ENCODE results near the gene UBE2G1.

UBE2G1 gene

DNA sequence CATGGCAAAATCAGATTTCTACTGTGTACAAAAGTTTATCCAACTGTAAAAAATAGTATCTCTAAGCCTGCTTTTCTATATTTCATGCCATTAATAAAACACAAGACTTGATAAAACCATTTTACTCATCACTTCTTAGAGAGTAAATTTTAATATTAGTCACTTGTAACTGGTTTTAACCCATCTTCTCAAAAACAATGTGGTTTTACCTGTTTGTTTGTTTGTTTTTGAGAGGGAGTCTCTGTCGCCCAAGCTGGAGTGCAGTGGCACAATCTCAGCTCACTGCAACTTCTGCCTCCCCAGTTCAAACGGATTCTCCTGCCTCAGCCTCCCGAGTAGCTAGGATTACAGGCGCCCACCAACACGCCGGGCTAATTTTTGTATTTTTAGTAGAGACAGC, 32.1 kb downstream of the UBE2G1 start:
- no peak for DNase-seq (ENCODE audit: low spot score)

DNA sequence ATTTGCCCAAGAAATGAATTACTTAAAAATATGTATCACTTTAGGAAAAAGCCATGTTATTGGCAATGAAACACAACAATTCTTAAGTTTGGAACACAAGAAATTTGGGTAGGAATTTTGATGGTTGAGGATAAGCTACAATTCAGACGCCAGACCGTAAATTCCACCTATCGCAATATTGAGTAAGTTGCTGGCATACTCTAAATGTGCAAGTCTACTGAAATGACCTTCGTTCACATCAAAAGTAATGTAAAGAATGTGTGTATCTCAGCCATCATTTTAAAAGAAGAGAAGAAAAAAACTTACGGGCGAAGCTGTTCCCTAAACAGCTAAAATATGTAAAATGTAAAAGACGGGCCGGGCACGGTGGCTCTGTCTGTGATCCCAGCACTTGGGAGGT, 33.4 kb downstream of the UBE2G1 start:
- DNase-seq (ENCODE audit: low spot score), result no peak

DNA sequence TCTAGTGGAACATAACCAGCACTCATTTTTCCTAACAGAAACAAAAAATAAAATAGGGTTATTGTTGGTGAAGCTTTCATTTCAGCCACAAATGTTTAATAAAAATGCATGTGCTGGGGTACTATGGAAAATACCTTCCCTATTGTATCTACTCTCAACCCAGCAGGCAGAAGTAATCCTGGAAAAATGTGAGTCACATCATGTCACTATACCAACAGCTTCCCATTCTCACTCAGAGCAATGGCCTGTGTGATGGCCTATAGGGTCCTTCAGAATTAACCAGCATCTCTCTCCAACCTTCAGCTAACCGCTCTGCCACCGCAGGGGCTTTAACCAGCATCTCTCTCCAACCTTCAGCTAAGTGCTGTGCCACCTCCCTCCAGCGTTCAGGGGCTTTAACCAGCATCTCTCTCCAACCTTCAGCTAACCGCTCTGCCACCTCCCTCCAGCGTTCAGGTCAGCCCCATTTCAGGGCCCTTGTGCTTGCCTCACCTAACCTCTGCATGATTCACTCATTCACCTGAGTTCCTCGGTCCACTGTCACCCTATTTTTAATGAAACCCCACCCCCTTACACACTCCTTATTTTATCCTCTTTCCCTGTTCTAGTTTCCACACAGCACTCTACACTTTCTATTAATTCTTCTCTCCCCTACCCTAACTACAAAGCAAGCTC, 34.0 kb downstream of the UBE2G1 start:
- no peak for DNase-seq (ENCODE audit: low spot score)

DNA sequence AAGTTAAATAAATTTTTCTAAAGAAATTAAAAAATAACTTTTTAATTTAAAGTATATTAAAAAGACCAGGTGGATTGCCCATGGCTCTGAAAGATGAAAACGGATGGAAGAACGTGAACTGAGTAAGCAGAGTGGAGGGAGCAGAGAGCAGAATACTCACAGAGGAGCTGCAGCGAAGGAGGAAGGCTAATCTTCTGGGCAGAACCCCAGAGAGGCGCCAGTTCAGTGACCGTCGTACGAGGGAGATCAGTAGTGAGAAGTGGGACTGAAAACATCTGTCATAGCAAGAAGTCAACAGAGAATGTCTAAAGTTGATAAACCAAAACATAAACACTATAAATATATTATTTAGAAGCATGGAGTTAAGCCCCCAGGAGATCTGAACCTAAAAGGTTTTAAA, 34.9 kb downstream of the UBE2G1 start:
- DNase-seq (ENCODE audit: low spot score), result no peak

DNA sequence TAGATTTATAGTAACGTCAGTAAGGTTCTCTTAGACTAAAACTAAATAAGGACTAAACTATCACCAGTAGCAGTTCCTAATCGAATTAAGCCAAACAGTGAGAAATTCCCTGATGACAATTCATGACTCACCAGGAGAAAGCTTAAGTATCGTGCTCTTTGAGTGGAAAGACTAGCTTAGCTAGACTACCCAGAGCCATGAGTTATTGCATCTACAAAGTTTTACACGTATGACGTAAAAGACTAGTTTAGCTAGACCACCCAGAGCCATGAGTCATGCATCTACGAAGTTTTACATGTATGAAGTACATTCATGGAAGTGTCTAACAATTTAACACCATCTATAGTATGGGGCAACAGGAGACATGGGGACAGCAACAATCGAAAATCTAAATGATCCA, 36.6 kb downstream of the UBE2G1 start:
- DNase-seq (ENCODE audit: low spot score), result no peak

DNA sequence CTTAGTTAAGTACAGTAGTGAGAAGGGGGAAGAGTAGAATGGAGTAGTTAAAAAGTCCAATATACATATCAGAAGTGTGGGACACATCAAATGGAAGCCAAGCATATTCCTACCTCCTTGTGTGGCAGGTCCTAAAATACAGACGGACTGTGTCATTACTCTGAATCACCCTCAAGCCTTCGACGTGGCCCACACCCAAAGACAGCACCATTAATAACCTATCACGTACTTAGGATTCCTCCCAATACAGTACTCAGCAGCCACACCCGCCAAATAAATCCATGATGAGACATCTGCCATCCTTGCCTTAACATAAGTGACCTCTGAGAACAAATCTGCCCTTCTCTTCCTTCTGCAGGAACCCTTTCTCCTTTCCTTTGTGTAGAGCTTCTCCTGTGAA, 38.9 kb downstream of the UBE2G1 start:
- no peak for DNase-seq (ENCODE audit: low spot score)

DNA sequence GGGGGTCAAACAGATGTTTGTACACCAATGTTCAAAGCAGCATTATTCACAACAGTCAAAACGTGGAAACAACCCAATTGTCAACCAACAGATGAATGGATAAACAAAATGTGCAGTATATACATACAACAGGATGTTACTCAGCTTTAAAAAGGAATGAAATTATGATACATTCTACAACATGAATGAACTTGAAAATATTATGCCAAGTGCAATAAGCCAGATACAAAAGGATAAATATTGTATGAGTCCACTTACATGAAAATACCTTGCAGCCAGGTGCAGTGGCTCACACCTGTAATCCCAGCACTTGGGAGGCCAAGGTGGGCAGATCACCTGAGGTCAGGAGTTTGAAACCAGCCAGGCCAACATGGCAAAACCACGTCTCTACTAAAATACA, 39.9 kb downstream of the UBE2G1 start:
- no peak for DNase-seq (ENCODE audit: low spot score)

DNA sequence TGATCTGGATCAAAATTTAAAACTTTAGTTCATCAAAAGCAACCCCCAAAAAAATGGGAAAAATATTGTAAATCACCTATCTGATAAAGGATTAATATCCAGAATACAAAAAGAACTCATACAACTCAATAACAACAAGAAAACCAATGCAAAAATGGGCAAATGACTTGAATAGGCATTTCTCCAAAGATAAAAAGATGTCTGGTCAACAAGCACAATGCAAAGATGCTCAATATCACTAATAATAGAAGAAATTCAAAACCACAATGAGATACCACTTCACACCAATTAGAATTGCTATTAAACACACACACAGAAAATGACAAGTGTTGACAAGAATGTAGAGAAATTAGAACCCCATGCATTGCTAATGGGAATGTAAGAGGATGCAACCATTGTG, 40.4 kb downstream of the UBE2G1 start:
- DNase-seq (ENCODE audit: low spot score), result no peak

DNA sequence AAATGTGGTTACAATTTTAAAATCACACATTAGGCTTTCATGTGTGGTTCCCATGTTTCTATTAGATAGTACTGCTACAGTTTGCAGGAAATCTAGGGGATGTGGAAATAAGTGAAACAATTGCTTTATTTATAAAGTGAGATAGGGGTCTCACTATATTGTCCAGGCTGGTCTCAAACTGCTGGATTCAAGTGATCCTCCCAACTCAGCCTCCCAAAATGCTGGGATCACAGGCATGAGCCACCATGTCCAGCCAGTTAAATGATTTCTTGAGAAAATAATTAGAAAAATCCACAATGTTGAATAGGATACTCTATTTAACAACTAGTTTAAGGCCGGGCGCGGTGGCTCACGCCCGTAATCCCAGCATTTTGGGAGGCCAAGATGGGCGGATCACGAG, 42.0 kb downstream of the UBE2G1 start:
- DNase-seq (ENCODE audit: low spot score), result no peak

DNA sequence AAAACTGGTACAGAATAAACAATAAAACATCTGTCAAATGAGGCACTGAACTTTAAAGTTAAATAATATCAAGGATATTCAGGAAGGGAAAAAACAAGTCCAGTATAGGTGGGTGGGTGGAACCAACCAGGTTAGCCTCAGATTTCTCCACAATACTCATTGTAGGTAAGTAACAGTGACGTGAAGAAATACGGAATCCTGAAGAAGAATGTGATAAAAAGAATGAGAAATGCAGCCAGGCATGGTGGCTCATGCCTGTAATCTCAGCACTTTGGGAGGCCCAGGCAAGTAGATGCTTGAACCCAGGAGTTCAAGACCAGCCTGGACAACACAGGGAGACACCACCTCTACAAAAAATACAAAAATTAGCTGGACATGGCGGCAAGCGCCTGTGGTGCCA, 47.3 kb downstream of the UBE2G1 start:
- DNase-seq (ENCODE audit: low spot score), result no peak

DNA sequence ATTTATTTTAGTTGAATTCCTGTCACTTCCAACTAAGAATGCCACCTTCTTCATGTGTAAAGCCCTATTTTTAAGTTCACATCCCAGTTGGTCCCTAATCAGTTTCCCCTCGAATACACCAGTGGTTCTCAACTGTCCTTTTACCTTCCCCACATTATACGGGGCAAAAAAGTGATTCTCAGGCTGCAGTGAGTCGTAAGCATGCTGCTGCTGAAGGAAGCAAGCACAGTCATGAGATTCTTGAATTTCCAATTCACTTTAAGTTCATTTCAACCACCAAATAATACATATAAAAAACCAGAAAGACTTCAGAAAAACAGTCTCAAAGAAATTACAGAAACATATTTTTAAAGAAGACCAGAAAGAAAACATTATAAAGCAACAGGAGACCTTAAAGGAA, 47.9 kb downstream of the UBE2G1 start:
- DNase-seq (ENCODE audit: low spot score), result no peak

DNA sequence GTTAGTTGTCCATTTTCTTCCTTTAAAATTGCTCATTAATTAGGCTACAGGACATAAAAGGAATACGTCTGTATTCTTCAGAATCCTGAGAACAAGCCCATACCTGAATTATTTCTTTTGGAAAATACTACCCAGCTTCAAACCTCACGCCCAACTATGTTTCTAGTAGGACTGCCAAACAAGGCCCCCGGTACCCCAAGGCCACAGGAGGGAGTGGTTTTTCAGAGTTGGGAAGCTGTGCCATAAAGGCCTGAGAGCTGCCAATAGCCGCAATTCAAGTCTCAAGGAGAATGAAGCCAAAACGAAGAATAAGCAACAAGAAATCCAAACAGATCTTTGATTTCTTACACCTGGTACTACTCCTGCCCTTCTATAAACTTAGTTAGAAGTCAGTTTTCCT, 48.3 kb downstream of the UBE2G1 start:
- no peak for DNase-seq (ENCODE audit: low spot score)

DNA sequence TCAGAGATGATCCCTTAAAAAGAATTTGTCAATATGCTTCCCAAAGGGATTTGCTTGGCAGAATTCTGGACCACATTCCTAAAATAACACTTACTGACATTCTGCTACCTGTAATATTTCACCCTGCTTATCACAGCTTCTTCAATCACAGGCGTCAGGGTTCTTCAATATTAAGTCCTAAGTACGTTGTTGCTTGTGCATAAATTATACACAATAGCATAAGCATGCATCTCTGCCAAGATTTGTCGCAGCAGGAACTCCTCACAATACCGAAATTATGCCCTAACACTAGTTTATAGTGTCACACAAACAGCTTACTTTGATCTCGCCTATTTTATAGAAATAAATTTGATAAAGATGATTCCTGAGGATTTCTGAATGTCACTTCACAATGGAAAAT, 48.9 kb downstream of the UBE2G1 start:
- no peak for DNase-seq (ENCODE audit: low spot score)

DNA sequence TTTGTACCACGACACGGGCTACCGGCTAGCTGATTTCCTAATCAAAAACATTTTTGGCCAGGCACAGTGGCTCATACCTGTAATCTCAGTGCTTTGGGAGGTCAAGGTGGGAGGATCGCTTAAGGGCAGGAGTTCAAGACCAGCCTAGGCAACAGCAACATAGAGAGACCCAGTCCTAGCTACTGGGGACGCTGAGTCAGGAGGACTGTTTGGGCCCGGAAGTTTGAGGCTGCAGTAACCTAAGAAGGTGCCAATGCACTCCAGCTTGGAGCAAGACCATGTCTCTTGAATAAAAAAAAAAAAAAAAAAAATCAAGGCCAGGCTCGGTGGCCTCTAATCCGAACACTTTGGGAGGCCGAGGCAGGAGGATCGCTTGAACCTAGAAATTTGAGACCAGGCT, 49.8 kb downstream of the UBE2G1 start:
- DNase-seq (ENCODE audit: low spot score), result no peak

DNA sequence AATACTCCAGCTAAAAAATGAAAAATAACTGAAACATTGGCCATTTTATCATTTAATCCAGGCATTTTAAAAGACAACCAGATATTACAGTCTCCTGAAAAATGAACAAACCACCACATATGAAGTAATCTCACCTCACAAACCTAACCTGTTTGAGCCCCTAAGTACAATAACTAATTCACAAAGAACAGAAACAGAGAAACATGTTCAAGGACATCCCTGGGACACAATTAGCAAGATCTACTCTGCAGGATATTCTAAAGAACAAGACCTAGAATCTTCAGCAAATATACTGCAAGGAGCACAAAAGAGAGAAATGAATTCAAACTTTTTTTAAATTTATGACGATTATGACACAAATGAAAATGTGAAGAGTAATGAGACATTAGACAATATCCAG, 51.9 kb downstream of the UBE2G1 start:
- no peak for DNase-seq (ENCODE audit: low spot score)

DNA sequence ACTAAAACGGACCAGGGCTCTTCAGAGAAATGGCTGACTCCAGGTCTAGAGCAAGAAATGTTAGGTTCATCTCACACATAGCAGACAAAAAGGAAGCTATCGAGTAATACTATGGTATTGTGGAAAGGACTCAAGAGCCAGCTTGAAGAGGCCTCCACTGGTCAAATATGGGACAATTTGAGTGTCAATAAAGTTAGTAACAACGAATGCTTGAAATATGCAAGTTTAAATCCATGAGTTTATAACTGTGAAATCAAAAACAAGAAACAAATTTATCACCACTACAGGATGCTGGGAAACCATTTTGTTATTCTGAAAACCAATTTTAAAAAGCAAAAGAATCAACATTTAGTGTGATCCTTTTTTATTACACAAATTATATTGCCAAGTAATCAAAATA, 52.3 kb downstream of the UBE2G1 start:
- DNase-seq (ENCODE audit: low spot score), result no peak

DNA sequence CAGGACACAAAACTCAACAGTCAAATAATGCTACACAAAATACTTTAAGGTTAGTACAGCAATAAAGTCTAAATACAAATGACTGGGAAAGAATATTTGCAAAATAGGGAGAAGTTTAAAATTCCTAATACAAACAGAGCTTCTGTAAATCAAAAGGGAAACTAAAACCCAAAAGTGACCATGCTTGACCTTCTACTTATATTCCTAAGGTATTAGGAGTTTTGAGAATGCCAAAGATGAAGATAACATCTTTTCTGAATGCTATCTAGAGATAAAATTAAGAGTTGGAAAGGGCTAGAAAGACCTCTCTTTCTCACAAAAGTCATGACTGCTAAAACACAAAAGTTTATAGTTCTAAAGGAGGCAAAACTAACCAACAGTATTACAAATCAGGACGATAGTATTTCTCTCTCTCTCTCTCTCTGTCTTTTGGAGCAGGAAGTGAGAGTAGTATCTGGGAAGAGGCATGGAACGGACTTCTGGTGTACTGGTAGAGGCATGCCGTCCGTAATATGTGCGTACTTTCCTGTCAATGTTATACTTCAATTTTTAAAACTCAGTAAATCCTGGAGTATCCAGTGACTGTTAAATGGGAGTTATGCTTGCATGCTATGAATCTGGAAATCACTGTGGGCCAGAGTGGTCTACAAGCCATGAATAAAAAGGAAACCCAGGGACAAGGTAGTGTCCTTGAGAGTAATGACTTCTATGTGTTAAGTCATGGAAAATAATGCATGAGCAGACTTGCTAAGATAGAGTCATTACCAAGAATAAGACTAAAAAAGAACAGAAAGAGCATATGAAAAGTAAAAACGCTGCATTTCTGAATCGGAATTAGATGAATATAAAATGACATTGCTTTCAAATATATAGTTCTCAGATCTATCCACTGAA, 53.0 kb downstream of the UBE2G1 start:
- DNase-seq (ENCODE audit: low spot score), result no peak

DNA sequence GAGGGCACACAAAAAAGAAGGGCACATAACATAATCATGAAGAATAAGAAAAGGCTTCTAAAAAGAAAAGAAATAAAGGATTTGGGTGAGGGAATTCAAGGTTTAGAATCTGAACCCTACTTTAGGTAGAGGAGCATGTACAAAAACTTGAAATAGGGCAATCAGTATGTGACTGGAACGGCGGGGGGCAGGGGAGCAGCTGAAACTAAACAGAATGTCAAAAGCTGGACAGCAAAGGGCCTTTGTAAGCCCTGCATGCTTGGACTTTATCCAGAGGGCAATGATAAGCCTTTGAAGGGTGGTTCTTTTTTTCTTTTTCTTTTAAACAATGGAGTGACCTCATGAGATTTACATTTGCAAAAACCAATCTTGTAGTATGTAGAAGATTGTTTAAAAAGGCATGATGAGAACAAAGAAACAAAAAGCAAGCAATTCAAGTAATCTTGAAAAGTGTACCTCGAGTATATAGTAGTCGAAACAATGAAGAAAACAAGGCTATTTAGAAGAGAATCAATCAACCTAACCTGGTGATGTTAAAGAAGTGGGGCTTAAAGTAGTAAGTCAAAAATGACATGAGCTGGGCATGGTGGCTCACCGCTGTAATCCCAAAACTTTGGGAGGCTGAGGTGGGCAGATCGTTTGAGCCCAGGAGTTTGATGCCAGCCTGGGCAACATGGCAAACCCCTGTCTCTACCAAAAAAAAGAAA, 56.0 kb downstream of the UBE2G1 start:
- DNase-seq (ENCODE audit: low spot score), result no peak

DNA sequence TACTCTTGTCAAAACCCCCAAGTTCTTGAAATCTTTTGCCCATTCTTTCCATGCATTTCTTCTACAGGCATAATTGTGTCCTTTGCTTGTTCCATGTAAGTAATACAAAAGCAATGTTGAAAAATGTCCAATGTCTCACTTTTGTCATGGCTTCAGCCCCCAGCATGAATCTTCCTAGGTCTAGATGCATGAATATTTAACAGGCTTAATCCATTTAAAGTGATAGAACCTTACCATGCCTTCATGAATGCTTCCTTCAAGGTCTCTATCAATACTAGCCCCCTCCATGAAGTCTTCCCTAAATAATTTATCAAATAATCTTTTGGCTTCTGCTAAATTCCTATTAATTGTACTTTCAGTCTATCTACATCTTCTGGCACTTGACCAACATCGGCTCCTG, 56.6 kb downstream of the UBE2G1 start:
- DNase-seq (ENCODE audit: low spot score), result no peak

DNA sequence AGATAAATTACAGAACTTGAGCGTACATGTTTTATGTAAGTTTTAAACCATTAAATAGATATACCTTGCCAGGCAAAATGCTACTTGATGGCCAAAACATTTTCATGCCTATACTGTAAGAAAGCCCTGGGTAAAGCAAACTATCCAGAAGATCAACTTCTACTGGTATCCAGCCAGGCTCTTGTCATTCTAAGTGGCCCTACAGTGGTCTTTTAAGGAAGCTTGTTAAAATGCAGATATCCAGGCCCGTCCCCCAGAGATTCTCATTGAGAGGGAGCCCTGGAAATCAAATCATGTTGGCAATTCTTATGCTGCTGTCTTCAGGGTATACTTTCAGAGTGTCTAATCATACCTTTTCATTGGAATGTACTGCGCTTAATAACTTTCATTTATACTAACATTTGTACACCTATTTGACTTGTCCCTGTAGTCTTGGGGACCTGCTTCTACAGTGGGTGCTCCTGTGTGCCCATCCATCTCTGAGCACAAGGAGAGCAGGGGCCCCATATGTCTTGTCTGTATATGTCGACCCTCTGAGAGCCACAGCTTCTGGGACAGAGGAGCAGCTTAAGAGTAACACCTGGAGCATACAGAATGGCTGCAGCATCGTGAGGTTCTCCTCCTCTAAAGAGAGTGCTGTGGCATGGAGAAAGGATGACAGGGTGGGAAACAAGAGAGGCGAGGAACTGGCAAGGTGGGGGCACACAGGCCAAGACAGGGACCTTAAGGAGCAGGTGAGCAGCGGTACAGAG, 59.1 kb downstream of the UBE2G1 start:
- DNase-seq (ENCODE audit: low spot score), result no peak

DNA sequence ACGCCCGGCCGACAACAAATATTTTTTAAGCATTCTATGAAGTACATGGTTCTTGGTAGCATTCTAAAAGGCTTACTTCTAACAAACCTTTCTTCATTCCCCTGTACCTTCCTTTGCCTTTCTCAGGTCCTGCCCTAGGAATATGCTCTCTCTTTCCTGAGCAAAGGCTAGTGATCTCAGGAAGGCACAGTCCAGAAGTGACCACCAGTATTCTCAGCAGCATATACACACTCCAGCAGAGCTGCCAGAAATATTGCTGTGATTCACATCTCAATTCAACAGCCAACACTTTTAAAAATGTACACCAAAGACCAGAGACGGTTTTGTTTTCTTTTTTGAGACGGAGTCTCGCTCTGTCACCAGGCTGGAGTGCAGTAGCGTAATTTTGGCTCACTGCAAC, 61.3 kb downstream of the UBE2G1 start:
- no peak for DNase-seq (ENCODE audit: low spot score)

DNA sequence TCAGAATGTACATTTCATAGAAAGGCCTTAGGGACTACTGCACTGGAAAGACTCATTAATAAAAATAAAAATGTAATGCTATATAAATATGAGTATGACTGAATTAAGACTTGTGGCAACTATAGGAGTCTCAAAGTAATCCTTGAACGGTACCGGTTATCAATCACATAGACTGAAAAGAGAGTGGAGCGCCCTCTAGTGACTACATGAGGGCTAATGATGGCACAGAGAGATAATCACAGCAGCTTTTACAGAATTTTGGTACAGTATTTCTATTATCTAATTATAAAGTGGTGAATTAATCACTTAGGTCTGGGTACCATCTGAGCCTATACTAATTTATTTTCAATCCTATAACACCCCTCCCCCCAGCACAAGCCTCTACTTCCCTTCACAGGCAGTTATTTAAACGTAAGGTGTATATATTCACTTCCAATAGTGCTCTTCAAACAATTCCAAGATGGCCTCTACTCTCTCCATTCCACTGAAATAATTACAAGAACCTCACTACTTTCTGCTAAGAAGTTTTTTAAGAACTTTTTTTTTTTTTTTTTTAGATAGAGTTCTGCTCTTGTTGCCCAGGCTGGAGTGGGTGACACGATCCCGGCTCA, 62.0 kb downstream of the UBE2G1 start:
- DNase-seq (ENCODE audit: low spot score), result peak; percentile 61

All from NAMALWA (cell line).